ENCODE measurements around the gene COL4A6.
"Not testable (repeated sequence)": the region's sequence is repeated elsewhere in the genome, so short reads cannot be mapped to it uniquely, and the experiment has no call there.

Gene COL4A6

GRCh38 chrX:108438110-108438623 is at the start of gene COL4A6:
COL4A6 (minus strand) TSS chrX:108438422; CDS start chrX:108438196, 226 bp downstream.
- DNase-seq: no peak

- DNase-seq: no peak
These were observed 47.7 kb upstream of the COL4A6 start for GRCh38 chrX:108485960-108486359.

- DNase-seq: no peak
These were observed 46.0 kb upstream of the COL4A6 start for GRCh38 chrX:108484251-108484650.

DNA sequence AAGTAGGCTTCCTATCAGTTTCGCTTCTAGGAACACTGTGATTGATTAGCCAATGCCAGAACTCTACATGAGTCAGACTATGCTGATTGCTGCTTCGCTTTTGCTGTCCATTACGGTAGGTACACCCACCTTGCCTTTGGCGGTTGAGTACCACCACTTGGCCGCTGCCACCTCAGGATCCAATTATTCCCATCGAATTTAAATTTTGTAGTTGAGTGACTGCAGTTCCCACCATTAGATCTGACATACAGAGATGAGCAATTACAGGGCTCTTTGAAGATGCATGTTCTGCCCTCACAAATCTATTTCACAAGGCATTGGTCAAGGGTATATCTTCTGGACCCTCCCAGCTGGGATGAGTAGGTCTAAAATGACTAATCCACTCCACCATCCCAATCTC is 43.3 kb upstream of the COL4A6 start:
- DNase-seq: not testable (repeated sequence)

DNA sequence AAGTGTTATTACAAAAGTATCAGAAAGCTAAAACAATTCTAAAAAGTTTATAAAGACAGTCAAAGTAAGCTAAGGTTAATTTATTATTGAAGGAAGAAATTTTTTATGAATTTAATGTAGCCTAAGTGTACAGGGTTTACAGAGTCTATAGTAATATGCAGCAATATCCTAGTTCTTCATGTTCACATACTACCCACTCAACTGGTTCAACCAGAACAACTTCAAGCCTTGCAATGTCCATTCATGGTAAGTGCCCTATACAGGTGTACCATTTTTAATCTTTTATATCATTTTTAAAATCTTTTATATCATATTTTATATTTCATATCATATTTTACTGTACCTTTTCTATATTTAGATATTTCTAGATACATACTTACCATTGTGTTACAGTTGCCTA is 35.8 kb upstream of the COL4A6 start:
- no peak for DNase-seq

- DNase-seq: no peak
These were observed 30.3 kb upstream of the COL4A6 start for GRCh38 chrX:108468486-108468885.

DNA sequence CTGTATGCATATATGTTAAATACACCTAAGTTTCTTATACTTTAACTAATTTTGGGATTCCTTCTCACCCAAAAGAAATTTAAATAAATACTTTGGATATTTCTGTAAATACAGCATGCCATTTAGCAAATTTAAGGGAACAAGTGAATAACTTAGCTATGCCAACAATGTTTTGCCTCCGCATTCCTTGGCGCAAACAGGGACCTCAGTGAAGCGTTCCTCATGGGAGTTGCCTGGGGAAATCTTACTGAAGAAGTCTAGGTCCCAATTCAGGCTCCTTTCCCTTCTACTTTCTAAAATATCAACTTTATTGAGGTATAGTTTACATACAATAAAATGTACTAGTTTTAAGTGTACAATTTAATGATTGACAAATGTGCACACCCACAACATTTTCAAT is 26.4 kb upstream of the COL4A6 start:
- no peak for DNase-seq

GRCh38 chrX:108456971-108457477 is 18.8 kb upstream of the COL4A6 start:
- no peak for DNase-seq

GRCh38 chrX:108453841-108454240 is 15.6 kb upstream of the COL4A6 start:
- no peak for DNase-seq

- DNase-seq: no peak
These were observed 9.1 kb upstream of the COL4A6 start for GRCh38 chrX:108447303-108447702.

DNA sequence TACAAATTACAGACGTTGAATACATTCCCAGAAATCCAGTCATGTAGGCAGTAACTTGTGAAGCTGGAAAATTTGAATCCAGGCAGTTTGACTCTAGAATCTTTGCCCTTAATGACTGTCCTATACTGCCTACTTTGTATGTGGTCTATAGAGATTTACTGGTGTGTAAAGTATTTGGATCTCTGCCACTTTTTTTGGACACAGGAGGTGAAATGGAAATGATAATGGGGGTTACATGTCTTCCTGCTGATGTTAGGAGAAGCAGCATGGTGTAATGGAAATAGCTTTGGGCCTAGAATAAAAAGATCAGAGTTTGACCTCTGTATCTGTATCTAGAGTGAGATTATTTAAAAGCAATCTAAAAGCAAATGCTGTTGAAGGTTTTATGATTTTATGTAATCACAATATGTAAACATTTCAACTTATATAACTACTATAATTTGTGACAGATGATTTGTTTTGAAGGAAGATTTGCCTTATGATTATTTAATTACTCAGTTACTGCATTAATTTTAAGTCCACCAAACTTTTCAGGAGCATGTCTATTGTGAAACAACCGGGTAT is 4.8 kb upstream of the COL4A6 start:
- DNase-seq: no peak

DNA sequence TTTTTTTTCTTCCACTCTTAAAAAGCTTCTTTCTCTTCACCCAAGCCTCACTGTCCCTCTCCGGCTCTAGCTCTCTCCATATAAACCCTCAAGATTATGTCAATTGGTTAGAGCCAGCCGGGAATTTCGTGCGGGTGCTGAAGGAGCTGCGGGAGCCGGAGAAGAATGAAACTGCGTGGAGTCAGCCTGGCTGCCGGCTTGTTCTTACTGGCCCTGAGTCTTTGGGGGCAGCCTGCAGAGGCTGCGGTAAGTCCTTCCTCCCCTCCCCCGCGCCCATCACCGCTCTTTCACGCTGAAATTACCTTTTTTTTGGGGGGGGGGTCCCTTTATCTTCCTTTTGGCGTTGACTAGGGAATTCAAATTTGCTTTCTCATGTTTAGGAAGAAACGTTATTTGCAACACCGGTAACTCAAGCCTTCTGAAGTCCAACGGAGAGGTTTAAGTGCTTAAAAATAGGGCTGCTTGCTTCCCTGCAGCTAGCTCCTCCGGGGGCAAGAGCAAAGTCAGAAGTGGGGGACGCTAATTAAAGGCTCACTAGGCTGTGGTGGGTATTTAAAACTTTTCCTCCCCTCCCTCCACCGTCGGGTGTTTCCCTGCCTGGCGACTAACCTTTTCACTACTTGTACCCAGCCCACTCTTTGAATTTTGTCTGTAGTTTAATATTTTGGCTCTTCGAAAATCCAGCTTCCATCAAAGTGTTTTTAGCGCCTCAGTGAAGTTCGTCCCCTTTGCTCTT is 1.9 kb upstream of the COL4A6 start:
- DNase-seq: no peak

GRCh38 chrX:108439426-108439942 is 1.3 kb upstream of the COL4A6 start, which contains the start of gene COL4A5:
COL4A5 (plus strand) TSS chrX:108439838; CDS start chrX:108440126, 288 bp downstream.
- no peak for DNase-seq

- no peak for DNase-seq
These were observed 693 bp downstream of the COL4A6 start for GRCh38 chrX:108437349-108438109.

DNA sequence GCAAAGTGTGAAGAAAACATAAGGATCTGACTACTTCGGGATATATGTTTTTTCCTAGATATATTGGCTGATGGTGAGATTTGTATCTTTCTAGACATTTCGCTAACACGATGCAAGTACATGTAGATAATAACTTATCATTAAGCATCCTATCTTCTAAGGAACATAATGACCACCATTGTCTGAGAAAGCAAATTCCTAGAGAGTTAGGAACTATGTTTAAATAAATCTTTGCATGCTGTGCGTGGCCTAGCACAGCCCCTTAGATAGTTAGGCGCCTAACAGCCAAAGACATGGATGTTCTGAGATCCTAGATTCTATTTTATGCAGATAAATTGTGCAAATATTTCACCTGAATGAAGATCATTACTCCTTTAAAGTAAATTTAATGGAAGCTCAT is 3.0 kb downstream of the COL4A6 start:
- DNase-seq: no peak

DNA sequence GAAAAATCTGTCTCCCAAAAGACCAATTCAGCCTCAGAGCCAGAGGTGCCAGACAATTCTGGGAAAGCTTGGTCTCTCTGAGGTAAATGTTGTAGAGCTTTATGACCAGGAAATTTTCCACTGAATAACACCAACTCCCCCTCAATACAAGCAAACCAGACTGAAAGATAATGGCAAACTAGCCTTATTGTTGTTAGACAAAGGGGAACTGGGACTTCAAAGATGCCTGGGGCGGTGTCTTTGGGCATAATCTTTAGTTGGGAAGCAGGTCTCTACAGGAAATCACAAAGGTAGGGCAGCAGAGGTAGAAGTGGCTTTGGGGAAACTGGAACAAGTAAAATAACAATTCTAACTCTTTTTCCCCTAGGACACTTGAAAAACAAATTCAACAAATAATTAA is 12.0 kb downstream of the COL4A6 start:
- no peak for DNase-seq

GRCh38 chrX:108420481-108420880 is 17.7 kb downstream of the COL4A6 start:
- DNase-seq: no peak

DNA sequence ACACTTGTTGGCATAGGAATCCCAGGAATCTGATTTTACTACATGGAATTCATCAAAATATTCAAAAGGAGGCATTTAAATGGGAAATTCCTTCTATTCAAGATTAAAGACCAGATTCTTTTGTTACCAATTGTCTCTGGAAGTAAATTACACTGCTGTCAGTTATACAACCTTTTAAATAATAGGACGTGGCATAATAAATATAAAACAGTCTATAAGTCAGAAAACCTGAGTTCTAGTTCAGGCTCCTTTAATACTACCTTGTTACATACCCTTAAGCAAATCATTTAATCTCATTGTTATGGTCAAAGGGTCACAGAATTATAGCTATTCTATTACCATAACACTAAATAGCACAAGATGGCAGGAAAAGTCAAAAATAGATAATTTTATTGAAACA is 18.8 kb downstream of the COL4A6 start:
- no peak for DNase-seq

DNA sequence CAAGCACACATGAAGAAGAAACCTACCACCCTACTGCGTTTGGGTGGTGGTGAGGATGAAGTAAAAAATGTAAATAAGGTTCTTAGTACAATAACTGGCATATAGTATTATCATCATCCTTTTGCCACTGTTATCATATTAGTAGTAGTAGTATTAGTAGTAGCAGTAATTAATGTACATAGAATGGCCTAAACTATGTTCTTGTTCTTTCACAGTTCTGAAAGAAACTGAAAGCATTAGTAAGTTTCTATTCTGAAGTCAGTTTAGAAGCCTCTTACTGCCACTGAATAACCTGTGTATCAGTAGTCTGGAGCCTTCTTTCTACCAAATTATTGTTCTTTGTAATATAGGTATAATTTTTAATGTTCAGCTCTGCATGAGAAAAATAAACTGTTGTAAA is 21.0 kb downstream of the COL4A6 start:
- DNase-seq: no peak

DNA sequence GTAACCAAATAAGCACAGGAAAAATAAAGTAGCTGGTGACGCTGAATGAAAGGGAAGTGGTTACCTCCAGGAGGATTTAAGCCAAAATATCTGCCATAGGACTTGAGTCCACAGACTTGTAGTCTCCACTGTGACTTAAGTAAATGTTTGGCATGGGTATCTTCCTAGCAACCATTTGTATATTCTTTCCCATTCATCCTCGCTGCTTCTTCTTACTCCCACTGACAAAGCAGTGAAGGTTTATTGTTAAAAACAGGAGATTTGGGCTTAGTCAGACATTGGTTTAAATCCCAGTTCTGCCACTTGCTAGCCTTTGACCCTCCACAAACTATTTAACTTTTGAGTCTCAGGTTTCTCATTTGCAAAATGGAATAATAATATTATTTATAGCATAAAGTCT is 22.3 kb downstream of the COL4A6 start:
- no peak for DNase-seq

DNA sequence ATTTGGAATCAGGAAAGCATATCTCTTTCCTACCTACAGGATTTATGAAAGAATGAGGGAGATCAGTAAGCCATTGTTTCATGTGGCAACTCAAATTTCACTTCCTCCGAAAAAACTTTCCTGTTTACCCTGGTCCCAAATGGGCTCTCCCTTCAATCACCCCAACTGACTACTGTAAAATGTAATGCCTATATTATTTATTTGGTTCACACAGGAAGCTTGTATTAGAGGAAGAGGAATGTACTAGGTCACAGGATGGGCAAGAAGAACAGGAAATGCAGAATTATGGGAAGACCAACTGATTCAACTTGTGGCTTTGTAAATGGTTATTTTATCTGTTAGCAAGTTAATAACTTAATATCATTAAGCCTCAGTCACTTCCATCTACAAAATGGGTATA is 23.1 kb downstream of the COL4A6 start:
- DNase-seq: no peak

- DNase-seq: no peak
These were observed 25.4 kb downstream of the COL4A6 start for GRCh38 chrX:108412783-108413182.

- no peak for DNase-seq
These were observed 38.6 kb downstream of the COL4A6 start for GRCh38 chrX:108399418-108400165.

All from CD4-positive, alpha-beta T cell treated with Interferon gamma for 1 hour (primary cell).